OCI-LY3 (cell line): ENCODE measurements around the gene RNF6.

ENCODE experiments used
- H2AFZ ChIP-seq: fragments of 200-600, 300-600 bp; shearing (Covaris generic); 2 replicates; pipeline ENCODE4 v1.6.0; 2014; ENCODE audit warnings: antibody characterized with exemption, low read depth, low read length
- H3K27ac ChIP-seq: fragments of 200-600, 300-600 bp; sonication (generic); 2 replicates; pipeline ENCODE4 v1.5.1; 2014; ENCODE audit warnings: mild to moderate bottlenecking, low read length, moderate library complexity, mixed read lengths
- H3K27me3 ChIP-seq: fragments of 200-600, 300-600 bp; sonication (generic); 2 replicates; pipeline ENCODE4 v1.6.1; 2014; ENCODE audit warnings: low read depth, low read length, mixed read lengths
- H3K36me3 ChIP-seq: fragments of 200-600, 300-600 bp; sonication (generic); replicated peaks from 2 replicates; pipeline ENCODE3; 2014; ENCODE audit warnings: low read depth, low read length, mixed read lengths
- H3K4me1 ChIP-seq: fragments of 300-600, 200-600 bp; sonication (generic); 2 replicates; pipeline ENCODE4 v1.6.1; 2014; ENCODE audit warnings: low read length, mixed read lengths
- H3K4me2 ChIP-seq: fragments of 200-600, 300-600 bp; sonication (generic); 2 replicates; pipeline ENCODE4 v1.6.1; 2014; ENCODE audit warnings: low read length, mixed read lengths
- H3K4me3 ChIP-seq: fragments of 300-600, 200-600 bp; sonication (generic); 2 replicates; pipeline ENCODE4 v1.5.1; 2014; ENCODE audit warnings: antibody characterized with exemption, mild to moderate bottlenecking, low read length, moderate library complexity
- H3K79me2 ChIP-seq: fragments of 300-600, 200-600 bp; shearing (Covaris generic); 2 replicates; pipeline ENCODE4 v1.6.1; 2014; ENCODE audit warnings: mild to moderate bottlenecking, low read length, mixed read lengths
- H3K9ac ChIP-seq: fragments of 300-600, 200-600 bp; shearing (Covaris generic); 2 replicates; pipeline ENCODE4 v1.6.0; 2014; ENCODE audit warnings: mild to moderate bottlenecking, low read length, moderate library complexity
- H3K9me3 ChIP-seq: fragments of 200-600, 300-600 bp; shearing (Covaris generic); 2 replicates; pipeline ENCODE4 v1.6.1; 2014; ENCODE audit warnings: low read length, mixed read lengths; ENCODE audit not compliant: insufficient read depth
- H4K20me1 ChIP-seq: fragments of 200-600, 300-600 bp; sonication (generic); 2 replicates; pipeline ENCODE4 v1.6.1; 2016; ENCODE audit warnings: low read length, mixed read lengths; ENCODE audit not compliant: insufficient read depth
- EZH2phosphoT487 ChIP-seq: fragments of 200-600 bp; shearing (Covaris generic); IDR thresholded peaks from 2 replicates; pipeline ENCODE4 v1.6.1; 2018; ENCODE audit warnings: antibody characterized with exemption, mixed run types, low read depth
- TF ChIP-seq, protein P1 (sequence below): fragments of 200-600, 300-600 bp; sonication (generic); IDR thresholded peaks from 2 replicates; pipeline ENCODE4 v1.5.1; 2014; ENCODE audit warnings: antibody characterized with exemption, low read length, low read depth

RNF6 gene

DNA sequence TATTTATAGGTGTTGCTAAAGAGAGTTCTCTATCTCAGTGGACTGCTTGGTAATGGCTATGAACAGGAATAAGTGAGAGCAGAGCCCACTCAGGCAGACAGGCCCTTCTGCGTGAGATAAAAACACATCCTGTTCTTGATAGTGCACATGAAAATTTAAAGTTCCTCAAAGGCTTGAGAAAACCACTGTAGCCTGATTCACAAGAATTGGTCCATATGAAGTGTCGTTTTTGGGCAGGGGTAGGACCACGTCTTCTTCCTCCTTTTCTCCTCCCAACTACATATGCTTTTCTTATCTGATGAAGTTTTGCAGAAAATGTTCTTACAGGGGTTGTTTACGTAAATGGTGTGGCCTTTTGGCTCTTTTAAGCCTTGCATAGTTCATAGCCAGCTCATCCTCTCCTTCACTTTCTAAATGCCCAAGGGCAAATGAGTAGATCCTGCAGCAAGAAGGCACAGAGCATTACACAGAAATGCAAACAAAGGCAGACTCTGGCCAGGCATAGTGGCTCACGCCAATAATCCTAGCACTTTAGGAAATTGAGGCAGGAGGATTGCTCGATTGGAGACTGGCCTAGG lies 53.8 kb downstream of the RNF6 start:
- Histone ChIP-seq H3K9ac (no peak overlapping the region), H3K9me3 (no peaks in the 10 kb centered on the region), H4K20me1 (no peaks in the 10 kb centered on the region), H3K4me2 (no peak overlapping the region), H3K4me1 (no peaks in the 10 kb centered on the region), H3K27me3 (no peaks in the 10 kb centered on the region), H3K4me3 (no peak overlapping the region), H3K79me2 (no peaks in the 10 kb centered on the region), H3K27ac (no peak overlapping the region), H2AFZ (no peak overlapping the region), H3K36me3 (no peaks in the 10 kb centered on the region)
- TF ChIP-seq, protein P1, sequence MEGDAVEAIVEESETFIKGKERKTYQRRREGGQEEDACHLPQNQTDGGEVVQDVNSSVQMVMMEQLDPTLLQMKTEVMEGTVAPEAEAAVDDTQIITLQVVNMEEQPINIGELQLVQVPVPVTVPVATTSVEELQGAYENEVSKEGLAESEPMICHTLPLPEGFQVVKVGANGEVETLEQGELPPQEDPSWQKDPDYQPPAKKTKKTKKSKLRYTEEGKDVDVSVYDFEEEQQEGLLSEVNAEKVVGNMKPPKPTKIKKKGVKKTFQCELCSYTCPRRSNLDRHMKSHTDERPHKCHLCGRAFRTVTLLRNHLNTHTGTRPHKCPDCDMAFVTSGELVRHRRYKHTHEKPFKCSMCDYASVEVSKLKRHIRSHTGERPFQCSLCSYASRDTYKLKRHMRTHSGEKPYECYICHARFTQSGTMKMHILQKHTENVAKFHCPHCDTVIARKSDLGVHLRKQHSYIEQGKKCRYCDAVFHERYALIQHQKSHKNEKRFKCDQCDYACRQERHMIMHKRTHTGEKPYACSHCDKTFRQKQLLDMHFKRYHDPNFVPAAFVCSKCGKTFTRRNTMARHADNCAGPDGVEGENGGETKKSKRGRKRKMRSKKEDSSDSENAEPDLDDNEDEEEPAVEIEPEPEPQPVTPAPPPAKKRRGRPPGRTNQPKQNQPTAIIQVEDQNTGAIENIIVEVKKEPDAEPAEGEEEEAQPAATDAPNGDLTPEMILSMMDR: no peak
- TF ChIP-seq EZH2phosphoT487: no peak

- TF ChIP-seq, protein P1: no peak
- TF ChIP-seq EZH2phosphoT487: no peak
- Histone ChIP-seq H3K27me3 (no peaks in the 10 kb centered on the region), H3K36me3 (no peaks in the 10 kb centered on the region), H3K4me3 (no peak overlapping the region), H3K4me1 (no peaks in the 10 kb centered on the region), H4K20me1 (no peaks in the 10 kb centered on the region), H3K9ac (no peak overlapping the region), H3K9me3 (no peaks in the 10 kb centered on the region), H2AFZ (no peak overlapping the region), H3K79me2 (no peaks in the 10 kb centered on the region), H3K27ac (no peak overlapping the region), H3K4me2 (no peak overlapping the region)
Measured at GRCh38 chr13:26163812-26164211, 58.3 kb downstream of the RNF6 start.
